GM04503 (cell line): ENCODE results near the gene REV3L.
"Not testable (repeated sequence)": the region's sequence is repeated elsewhere in the genome, so short reads cannot be mapped to it uniquely, and the experiment has no call there.

Source experiments
- DNase-seq: peaks from one replicate; pipeline ENCODE4 v3.0.0-alpha.2; 2012; ENCODE audit warnings: low read depth

The REV3L gene

DNA sequence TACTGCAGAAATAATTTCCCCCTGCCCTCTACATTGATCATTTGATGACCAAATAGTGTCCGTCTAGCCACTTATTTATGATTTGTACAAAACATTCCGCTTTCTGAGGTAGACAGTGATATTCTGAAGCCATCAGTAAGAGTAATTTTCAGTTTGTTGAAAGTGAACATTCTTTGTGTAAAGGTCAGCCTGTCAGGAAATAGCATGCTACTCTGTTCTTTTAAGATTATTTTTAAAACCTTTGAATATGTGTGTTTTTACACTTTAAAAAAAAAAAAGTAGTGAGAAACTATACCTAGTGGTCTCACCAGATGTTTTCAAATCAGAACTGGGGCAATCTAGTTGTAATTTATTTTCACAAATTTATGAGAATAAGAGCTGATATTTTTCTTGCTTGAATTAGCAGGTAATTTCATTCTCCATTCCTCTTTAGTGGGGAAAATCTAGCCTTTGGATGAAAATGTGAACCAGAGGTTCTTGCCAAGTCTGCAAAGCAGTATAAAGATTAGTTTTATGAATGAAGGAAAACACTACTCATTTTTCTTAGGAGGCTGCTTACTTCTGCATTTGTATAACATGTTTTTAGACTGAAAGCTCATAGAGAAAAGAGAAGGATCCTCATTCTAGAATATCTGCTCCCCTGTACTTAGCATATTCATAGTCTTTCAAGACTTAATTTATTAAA is 12.1 kb upstream of the REV3L start:
- DNase-seq, result no peak

DNA sequence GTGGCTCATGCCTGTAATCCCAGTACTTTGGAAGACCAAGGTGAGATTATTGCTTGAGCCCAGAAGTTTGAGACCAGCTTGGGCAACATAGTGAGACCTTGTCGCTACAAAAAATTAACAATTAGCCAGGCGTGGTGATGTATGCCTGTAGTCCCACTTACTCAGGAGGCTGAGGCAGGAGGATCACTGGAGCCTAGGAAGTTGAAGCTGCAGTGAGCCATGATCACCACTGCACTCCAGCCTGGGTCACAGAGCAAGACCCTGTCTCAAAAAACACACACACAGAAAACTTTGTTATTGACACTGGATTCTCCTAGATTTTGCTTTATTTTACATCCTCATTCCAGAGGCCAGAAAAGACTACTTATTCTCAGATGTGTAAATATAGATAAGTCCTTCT is 9.5 kb upstream of the REV3L start:
- DNase-seq, result no peak

DNA sequence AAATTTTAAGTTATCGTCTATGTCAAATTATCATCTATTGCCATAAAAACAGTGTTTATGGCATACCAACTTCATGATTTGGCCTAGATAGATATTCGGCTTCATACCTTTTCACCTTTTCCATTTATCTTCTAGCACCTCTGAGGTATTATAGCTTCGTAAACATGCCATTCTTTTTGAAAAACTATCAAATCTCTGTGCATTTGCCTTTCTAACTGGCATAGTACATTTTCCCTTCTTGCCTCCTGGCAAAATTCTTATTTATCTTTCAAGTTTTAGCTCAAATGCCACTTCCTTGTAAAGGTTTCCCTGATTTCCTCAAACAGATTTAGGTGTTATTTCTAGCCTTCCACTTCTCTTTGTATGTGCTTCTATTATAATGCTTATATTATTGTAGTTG is 7.0 kb upstream of the REV3L start:
- no peak for DNase-seq

DNA sequence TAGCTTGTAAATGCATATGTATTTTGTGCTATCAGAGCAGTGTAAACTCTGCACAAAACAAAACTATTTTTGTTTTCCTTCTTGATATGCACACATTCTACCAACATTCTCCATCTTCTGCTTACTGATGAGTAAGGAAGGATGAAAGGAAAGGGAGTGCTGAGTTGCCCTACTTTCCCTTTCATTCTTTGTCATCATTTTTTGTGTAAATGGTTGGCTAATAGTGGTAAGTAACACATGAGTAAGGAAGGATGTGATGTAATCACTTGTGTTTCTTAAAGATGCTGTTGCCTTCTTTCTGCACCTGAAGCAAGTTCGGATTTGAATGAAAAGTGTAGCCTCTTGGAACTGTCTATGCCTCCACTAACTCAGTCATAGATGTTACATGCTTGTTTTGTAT is 4.6 kb upstream of the REV3L start:
- DNase-seq, result peak; percentile 52

DNA sequence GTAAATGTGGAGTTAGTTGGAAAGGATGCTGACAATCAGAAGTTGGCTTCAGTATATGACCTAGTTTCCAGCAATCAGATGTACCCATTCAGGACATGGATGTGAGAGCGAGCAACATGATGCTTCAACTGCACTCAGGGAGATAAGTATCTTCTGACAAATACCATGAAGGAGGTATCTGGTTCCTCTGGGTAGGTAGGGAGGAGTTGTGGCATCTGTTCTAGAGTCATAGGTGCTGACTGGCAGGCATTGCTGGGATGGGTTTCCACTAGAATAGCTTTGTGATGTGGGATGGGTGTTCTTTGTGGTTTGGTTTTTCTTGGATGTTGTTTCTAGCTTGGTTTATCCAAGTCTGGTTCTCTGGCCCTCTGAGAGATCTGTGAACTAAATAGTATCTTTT is 3.9 kb upstream of the REV3L start:
- no peak for DNase-seq

DNA sequence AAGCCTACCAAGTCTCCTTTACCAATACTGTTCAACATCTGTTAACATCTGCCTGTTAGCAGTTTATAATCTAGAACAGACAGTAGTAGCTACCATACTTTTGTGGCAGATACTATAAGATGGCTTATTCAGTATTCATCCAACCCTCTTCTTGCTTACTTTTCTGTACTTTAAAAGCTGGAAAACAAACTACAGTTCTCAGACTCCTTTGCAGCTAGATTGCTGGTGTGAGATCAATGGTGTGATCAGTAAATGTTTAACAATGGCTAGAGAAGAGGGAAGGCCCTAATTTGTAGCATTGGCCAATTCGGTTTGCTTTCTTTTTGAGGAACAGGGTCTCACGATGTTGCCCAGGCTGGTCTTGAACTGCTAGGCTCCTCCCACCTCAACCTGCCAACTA is 3.5 kb upstream of the REV3L start:
- DNase-seq, result no peak

DNA sequence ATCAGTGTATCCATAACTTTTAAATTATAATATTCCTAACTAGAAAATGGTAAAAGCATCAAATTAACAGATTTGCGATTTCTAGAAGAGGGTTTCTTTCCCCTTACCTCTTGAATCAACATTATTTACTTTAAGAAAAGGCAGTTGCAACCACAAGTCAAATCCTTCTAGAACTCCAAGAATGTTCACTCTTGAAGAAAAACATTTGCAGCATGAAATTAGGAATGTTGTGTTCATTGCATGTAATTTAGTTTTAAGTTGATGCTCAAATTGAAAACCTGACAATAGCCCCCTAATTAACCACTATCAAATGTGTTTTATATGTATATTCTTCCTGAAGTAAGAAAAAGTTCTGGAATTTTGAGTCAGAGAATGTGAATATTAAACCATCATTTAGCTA is 2.3 kb upstream of the REV3L start:
- DNase-seq, result no peak

DNA sequence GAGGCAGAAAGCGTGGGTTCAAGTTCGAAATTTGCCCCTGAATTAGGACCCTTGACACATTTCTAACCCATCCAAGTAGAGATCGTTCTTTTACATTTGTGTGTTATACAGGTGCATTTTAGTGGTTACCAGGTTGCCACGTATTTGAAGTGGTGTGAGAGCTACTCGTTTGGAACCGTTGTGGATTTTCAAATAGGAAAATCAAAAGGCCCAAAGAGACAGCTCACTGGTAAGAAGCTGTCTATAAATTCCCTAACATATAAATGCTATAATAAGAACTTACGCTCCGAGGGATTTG is 1.6 kb upstream of the REV3L start:
- DNase-seq, result no peak

DNA sequence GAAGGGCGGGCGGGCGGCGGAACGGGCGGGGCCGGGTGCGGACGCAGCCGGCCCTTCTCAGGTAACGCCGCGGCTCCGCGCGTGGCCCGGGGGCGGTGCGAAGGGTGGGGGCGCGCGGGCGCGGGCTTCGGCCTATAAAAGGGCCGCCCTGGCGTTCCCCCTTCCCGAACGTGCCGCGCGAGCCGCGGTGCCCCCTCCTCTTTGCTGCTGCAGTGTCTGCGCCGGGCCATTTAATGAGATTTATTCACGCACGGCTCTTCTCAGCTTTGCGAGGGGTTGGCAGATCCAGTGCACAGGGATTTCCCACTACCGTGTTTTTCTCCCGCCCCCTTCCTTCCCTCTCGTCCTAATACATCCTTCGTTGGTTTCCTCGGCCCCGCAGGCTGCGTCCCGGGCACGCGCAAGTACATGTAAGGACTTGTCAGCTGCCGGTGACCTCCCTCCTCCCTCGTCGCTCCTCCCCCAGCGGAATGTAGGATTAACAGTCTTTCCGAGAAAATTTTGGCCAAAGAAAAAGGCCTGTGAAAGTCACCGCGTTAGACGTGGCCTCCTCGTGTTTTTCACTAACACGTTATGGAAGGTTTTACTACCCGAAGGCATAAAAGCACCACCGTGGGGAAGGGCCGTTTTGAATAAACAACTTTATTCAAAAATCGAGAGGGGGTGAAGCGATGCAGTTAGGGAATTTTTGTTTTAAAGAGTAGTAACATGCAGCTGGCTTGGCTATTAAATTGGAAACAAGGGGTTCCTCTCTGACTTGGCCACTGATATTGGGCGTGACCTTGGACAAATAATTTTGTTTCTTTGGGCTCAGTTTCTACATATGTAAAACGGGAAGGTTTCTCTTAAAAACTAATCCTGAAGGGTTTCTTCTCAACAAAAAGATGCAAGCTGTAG is 966 bp upstream of the REV3L start:
- peak; percentile 87 for DNase-seq

DNA sequence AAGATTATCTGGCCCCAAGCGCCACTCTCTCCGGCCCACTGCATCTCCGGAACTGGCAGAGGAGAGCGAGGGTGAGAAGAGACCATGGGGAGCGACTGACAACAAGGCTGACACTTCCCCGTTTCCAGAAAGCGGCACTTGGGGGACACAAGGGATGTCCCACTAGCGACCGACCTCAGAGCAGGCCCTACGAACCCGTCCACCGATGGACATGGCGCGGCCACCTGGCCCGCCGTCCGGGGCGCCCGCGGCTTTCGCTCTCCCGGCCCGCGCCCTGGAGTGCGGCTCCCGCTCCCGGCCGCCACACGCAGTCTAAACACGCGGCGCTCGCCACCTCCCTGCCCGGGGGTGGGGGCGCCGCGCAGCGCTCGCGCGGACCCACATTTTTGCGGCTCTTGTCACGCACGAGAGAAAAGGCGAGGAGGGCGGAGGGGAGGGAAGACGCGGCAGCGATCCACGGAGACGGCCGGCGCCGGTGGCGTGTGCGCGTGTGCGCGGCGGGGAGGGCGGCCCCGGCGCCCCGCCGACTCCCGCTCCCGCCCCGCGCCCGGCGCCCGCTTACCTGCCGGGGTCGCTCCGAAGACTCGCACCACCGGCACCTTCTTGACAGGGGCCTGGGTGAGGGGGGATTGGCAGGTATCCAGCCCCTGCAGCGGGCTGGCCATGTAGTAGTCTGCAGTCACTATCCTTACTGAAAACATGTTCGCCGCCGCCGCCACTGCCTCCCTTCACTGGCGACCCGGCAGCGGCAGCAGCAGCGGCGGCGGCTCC is 645 bp downstream of the REV3L start:
- no peak for DNase-seq

DNA sequence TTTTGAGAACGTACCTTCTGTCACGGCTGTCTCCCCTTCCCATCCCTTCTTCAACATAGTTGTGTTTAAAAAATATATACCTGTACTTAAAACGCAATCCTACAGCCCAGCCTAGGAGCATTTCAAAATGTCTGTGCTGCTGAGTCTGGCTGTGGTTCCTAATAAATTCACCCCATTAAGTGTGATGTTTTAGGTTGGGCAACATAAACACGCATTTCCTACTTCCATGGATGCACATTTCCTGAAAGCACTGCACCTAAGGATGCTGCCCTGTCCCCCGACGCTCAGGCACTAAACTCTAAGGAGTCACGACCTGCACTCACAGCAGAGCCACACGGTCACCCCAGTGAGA is 1.2 kb downstream of the REV3L start:
- no peak for DNase-seq

DNA sequence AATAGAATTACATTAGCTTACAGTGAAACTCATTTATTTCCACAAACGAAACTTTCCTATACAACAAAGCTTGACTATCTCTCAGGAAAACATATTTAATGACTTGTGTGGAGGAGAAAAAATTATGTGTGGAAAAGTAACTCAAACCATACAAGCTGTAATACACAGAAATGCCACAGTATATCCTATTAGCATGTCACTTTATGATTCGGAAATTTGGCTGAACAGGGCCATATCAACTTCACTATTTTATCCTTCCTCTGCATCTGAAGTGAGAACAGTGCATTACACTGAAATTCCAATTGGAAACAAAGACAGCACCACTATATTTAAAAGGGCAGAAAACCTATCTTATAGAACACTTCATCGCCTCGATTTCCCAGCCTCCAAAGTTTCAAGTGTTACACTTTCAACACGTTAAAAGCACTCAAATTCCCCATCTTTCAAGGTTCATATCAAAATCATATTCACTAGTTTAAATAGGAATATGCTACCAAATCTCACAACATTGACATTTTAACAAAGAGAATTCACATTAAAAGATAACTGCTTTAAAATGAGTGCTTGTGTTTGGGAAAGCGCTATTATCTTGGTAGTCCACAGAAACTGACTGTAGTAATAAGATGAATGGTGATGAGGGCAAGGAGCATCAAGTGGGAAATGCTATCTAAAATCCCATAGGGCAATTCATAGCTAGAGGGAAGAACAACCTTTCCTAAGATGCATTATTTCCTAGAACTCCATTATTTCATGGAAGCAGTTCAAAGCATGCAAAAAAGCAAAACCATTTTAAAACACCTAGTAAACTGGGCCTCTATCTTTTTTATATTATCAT is 1.8 kb downstream of the REV3L start:
- DNase-seq, result no peak

DNA sequence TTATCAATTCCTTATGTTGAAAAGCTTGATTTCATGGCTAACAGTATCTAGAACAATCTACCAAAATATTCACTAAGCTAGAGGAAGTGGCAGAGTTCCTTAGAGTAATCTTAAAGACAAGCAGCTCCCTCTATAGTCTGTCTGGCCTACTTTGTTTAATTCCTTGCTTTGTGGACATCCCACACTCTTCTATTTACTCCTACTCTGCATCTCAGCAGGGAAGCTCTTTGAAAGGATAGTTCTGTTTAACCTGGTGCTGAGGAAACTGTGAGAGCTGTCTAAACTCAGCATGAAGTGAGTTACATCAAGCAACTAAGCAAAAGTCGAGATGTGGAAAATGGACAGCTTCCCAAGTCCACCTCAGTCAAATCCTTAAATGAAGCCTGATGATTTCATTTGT is 4.3 kb downstream of the REV3L start:
- no peak for DNase-seq

DNA sequence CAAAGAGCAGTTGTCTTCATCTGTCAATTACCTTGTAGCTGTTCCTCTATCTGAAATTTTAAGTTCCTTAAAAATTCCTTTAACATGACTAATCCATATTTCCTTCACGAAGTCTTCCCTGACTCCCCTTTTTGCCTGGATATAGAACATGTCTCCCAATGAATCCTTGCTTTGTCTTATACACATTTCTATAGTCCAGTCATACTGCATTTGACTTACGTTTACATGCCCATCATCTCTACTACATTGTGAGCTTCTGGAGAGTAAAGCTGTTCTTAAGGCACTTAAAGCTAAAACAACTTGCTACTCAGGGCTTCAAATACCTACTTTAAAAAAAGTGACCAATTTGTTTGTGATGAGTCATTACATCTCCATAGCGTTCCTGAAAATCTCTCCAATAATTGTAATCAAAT is 4.9 kb downstream of the REV3L start:
- no peak for DNase-seq

DNA sequence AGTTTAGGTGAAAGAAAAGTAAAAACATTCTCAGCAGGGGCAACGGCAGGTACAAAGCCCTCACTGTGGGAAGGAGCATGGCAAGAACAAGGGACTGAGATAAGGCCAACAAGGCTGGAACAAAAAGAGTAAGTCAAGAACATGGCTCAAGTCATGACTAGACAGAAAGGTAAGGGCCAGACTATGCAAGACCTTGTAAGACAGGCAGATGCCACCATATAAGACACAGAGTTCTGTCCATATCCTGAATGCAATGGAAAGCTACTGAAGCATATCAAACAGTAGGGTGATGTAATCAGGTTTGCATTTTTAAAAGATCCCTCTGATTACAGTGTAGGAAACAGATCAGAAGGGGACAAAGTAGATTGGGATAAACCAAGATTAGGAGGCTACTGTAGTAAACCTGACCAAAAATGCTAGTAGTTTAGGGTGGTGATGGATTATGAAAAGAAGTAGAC is 5.5 kb downstream of the REV3L start:
- DNase-seq, result no peak

DNA sequence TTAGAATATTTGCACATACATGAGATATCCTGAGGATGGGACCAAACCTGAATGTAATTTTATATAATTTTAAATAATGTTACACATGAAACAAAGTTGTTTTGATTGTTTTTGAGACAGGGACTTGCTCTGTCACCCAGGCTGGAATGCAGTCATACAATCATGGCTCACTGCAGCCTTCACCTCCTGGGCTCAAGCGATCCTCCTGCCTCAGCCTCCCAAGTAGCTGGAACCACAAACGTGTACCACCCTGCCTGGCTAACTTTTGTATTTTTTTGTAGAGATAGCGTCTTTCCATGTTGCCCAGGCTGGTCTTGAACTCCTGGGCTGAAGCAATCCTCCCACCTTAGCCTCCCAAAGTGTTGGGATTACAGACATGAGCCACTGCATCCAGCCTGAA is 7.0 kb downstream of the REV3L start:
- not testable (repeated sequence) for DNase-seq

DNA sequence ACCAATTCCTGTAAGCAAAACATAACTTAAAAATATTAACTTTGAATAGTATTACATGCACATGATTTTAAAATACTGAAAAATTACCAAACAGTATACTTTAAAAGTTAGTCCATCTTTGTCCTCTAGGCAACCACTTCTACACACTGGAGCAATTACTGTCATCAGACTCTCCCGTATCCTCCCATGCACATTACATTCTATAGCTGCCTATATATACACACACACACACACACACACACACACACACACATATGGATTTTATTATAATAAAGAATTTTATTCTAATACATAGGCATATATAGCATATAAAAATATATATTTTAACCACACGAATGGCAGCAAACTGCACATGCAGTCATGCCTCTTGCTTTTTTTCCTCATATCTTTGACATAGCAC is 8.2 kb downstream of the REV3L start:
- no peak for DNase-seq

DNA sequence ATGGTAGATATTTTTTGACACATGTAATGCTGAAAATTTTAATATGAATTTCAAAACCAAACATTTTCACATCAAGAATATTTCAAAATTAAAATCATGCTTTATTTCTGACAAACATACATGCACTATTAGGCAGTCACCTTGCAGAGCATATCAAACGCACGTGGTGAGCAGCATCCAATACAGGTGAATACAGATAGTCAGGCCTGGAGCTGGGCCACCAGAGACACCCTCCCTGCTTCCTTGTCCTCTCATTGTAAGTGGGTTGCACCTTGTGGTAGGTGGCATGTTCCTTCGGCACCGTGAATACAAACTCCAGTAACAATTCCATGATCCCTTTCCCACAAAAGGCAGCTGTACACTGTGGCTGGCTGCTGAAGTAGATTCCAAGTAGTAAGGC is 8.9 kb downstream of the REV3L start:
- no peak for DNase-seq

DNA sequence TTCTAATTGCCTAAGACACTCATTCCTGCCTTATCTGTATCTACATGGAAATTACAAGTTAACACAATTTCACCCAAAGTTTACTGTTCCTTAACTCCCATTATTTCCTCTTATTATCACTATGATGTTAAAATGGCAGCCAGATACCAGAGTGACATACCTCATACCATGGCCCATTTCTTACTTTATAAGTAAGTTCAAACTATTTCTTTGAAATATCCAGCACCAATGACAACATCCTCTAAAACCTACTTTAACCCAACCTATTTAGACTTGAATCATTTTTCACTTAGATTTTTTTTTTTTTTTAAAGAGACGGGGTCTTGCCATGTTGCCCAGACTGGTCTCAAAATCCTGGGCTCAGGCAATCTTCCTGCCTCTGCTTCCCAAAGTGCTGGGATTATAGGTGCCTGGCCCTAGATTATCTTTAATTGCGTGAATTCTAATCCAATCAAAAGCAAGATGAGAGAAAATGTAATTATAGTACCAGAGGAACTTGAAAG is 10.0 kb downstream of the REV3L start:
- DNase-seq, result no peak

DNA sequence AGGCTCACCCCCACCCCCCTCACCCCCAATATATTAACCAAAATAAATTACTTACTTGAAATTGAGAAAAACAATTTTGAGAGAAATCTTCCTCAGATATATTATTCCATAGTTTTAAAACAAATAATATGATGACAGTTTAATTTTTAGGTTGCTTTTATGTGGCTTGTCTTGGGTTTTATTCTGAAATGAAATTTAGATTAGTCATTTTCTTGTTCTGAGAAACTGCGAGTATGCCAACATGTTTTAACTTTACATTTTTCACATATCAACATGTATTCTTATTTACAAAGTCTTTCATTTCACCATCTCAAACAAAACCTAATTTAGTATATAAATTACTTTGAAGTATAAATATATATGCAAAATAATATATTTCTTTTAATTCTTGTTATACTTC is 11.1 kb downstream of the REV3L start:
- DNase-seq, result no peak

DNA sequence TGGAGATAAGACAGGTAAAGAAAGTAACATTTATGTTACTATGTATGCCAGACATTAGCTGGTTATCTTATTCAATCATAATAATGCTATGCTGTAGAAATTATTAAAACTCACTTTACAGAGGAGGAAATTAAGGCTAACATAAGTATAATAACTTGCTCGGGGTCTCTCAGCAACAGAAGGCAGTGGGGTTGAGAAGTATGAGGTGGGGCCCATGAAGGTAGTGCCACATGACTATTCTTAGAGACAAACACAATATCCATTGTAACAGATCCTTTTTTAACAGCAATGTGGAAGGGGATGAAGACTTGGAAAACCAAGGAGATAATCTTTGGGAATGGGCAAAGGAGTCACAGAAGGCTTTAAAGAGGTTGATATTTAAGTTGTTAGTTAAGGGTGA is 11.5 kb downstream of the REV3L start:
- no peak for DNase-seq

DNA sequence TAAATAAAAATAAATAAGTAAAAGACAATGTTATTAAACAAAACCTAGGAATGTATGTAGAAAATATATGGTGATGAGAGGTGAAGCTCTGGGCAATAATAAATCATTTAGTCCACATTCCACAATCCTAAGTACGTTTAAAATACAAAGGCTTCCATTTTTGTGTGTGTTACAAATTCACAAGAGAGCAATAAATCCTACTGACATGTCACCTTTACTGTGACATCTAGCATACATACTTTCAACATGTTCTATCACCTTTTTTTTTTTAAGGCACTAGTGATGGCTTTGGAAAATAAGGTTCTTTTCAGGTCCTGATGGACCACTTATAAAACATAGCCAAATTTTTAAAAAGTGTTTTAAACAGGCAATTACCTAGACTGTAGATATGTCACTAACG is 12.0 kb downstream of the REV3L start:
- no peak for DNase-seq
